ENCODE measurements around the gene TM9SF3.

TM9SF3 gene

GRCh38 chr10:96598846-96599245, 12.0 kb upstream of the TM9SF3 start:
- H3K4me3 ChIP-seq (ENCODE audit: low read depth in 1 of 2, low read length in 1 of 2): no peak overlapping the region
- TF ChIP-seq CTCF (IDR thresholded peaks at IDR 0.05): no peak
- H3K4me1 ChIP-seq (ENCODE audit: control insufficient read depth in 1 of 2, insufficient read depth in 1 of 2, low read depth in 1 of 2, low read length in 1 of 2): no peaks in the 10 kb centered on the region
- no peak overlapping the region for H3K27ac ChIP-seq
- no peaks in the 10 kb centered on the region for H3K27me3 ChIP-seq
- H3K36me3 ChIP-seq: peaks cover 95% of the 10 kb centered on the region
- H3K9me3 ChIP-seq: no peaks in the 10 kb centered on the region

GRCh38 chr10:96596422-96597407, 9.9 kb upstream of the TM9SF3 start:
- H3K36me3 ChIP-seq: peaks cover 90% of the 10 kb centered on the region

GRCh38 chr10:96595741-96596140, 8.9 kb upstream of the TM9SF3 start:
- no peaks in the 10 kb centered on the region for H3K4me1 ChIP-seq (ENCODE audit: control insufficient read depth in 1 of 2, insufficient read depth in 1 of 2, low read depth in 1 of 2, low read length in 1 of 2)
- no peak overlapping the region for H3K27ac ChIP-seq
- peaks cover 80% of the 10 kb centered on the region for H3K36me3 ChIP-seq
- H3K9me3 ChIP-seq: no peaks in the 10 kb centered on the region
- TF ChIP-seq CTCF (IDR thresholded peaks at IDR 0.05): no peak
- no peaks in the 10 kb centered on the region for H3K27me3 ChIP-seq
- H3K4me3 ChIP-seq (ENCODE audit: low read depth in 1 of 2, low read length in 1 of 2): no peak overlapping the region

More at GRCh38 chr10:96596422-96597407, 9.9 kb upstream of the TM9SF3 start:
- Histone ChIP-seq H3K9me3 (no peaks in the 10 kb centered on the region), H3K4me1 (ENCODE audit: control insufficient read depth in 1 of 2, insufficient read depth in 1 of 2, low read depth in 1 of 2, low read length in 1 of 2) (no peaks in the 10 kb centered on the region), H3K27me3 (no peaks in the 10 kb centered on the region), H3K4me3 (ENCODE audit: low read depth in 1 of 2, low read length in 1 of 2) (no peak overlapping the region), H3K27ac (no peak overlapping the region)
- no peak for TF ChIP-seq CTCF (IDR thresholded peaks at IDR 0.05)

GRCh38 chr10:96591946-96592345, 5.1 kb upstream of the TM9SF3 start:
- Histone ChIP-seq H3K4me1 (ENCODE audit: control insufficient read depth in 1 of 2, insufficient read depth in 1 of 2, low read depth in 1 of 2, low read length in 1 of 2) (peaks cover 11% of the 10 kb centered on the region in 2 experiments), H3K4me3 (ENCODE audit: low read depth in 1 of 2, low read length in 1 of 2) (no peak overlapping the region), H3K27ac (no peak overlapping the region), H3K36me3 (peaks cover 47% of the 10 kb centered on the region), H3K27me3 (peaks cover 23% of the 10 kb centered on the region), H3K9me3 (no peaks in the 10 kb centered on the region)
- no peak for TF ChIP-seq CTCF (IDR thresholded peaks at IDR 0.05)

GRCh38 chr10:96588616-96589419, 2.0 kb upstream of the TM9SF3 start:
- Histone ChIP-seq H3K27me3 (peaks cover 23% of the 10 kb centered on the region), H3K36me3 (peaks cover 16% of the 10 kb centered on the region), H3K4me3 (ENCODE audit: low read depth in 1 of 2, low read length in 1 of 2) (no peak overlapping the region), H3K9me3 (no peaks in the 10 kb centered on the region), H3K4me1 (ENCODE audit: control insufficient read depth in 1 of 2, insufficient read depth in 1 of 2, low read depth in 1 of 2, low read length in 1 of 2) (peaks cover 31 to 36% of the 10 kb centered on the region in 2 experiments), H3K27ac (no peak overlapping the region)
- TF ChIP-seq CTCF (IDR thresholded peaks at IDR 0.05): no peak
